Panc1 (cell line): ENCODE measurements around the gene TGM1. TPM values are rescaled to one million over a fixed set of nuclear protein-coding genes. Genes with fewer than 3 reads are reported as not detected.

Experiments
- ATAC-seq: fragments of 200-7000 bp; cut with Tn5 transposase; 2 replicates; pipeline ENCODE4 v1.9.1; 2020; ENCODE audit warnings: mild to moderate bottlenecking, moderate library complexity
- BruUV-seq: library from RNA; stranded (reverse); fragments of 400-500 nt; replicated peaks from 2 replicates; lab custom pipeline; 2021; lab: Mats Ljungman, UMichigan
- CTCF ChIA-PET: fragments of 300-600 bp; sonication (Branson Sonifier 250); formaldehyde crosslinking; loops from one replicate; lab custom pipeline; 2022; ENCODE audit warnings: antibody characterized with exemption; lab: Charles Lee
- POLR2A ChIA-PET: fragments of 300-600 bp; sonication (Branson Sonifier 250); formaldehyde crosslinking; loops from one replicate; lab custom pipeline; 2022; ENCODE audit warnings: antibody characterized with exemption; lab: Charles Lee
- DNase-seq: peaks from one replicate; pipeline ENCODE4 v3.0.0-alpha.2; 2010; ENCODE audit warnings: low read depth, low spot score
- H3K27ac ChIP-seq: 2 replicates; pipeline ENCODE4 v1.5.1; 2011; ENCODE audit warnings: mild to moderate bottlenecking, low read length, inconsistent platforms
- H3K27me3 ChIP-seq: fragments of 200-500 bp; sonication (Bioruptor generic); 2 replicates; pipeline ENCODE4 v1.6.0; 2014; ENCODE audit warnings: low read length, inconsistent platforms; ENCODE audit not compliant: control insufficient read depth, insufficient read depth
- H3K36me3 ChIP-seq: fragments of 200-500 bp; sonication (Bioruptor generic); 2 replicates; pipeline ENCODE4 v1.5.1; 2014; ENCODE audit warnings: inconsistent platforms, mild to moderate bottlenecking, low read length, moderate library complexity; ENCODE audit not compliant: control insufficient read depth, insufficient read depth
- H3K4me1 ChIP-seq: 2 replicates; pipeline ENCODE4 v1.5.1; 2011; ENCODE audit warnings: inconsistent platforms, mild to moderate bottlenecking, low read length, moderate library complexity; ENCODE audit not compliant: control insufficient read depth, insufficient read depth
- H3K4me3 ChIP-seq, 2 experiments: 2 replicates each; pipeline ENCODE4 v1.5.1; 2011 to 2012; ENCODE audit warnings: low read depth in 2 of 2, low read length in 2 of 2, mild to moderate bottlenecking in 2 of 2, inconsistent platforms in 1 of 2, moderate library complexity in 1 of 2
- H3K9me3 ChIP-seq: fragments of 200-500 bp; sonication (Bioruptor generic); 2 replicates; pipeline ENCODE4 v1.5.1; 2014; ENCODE audit warnings: low read depth, mild to moderate bottlenecking, inconsistent platforms, low read length, moderate library complexity; ENCODE audit not compliant: control insufficient read depth, insufficient read depth
- POLR2AphosphoS5 ChIP-seq: IDR thresholded peaks from 2 replicates; pipeline ENCODE4 v1.6.1; 2012; ENCODE audit warnings: mild to moderate bottlenecking, low read depth, low read length, moderate library complexity
- REST ChIP-seq, 2 experiments: IDR thresholded peaks; 2 replicates each; pipeline ENCODE4 v1.6.1; 2011 to 2012; ENCODE audit warnings: low read depth in 2 of 2, control low read depth in 1 of 2, low read length in 1 of 2, mild to moderate bottlenecking in 1 of 2, moderate library complexity in 1 of 2; ENCODE audit not compliant: insufficient read depth in 1 of 2
- SIN3A ChIP-seq: IDR thresholded peaks from 2 replicates; pipeline ENCODE4 v1.6.1; 2012; ENCODE audit warnings: low read depth, mild to moderate bottlenecking, low read length, moderate library complexity, borderline replicate concordance; ENCODE audit not compliant: insufficient read depth
- TCF7L2 ChIP-seq: IDR thresholded peaks from 2 replicates; pipeline ENCODE4 v1.6.1; 2011; ENCODE audit warnings: mild to moderate bottlenecking, low read depth, low read length, inconsistent platforms
- in situ Hi-C: cut with HindIII; loops from 2 replicates; pipeline ENCODE4 v1.10.0; 2016; ENCODE audit warnings: low sequenced_read_pairs, low pct_unique_long_range_greater_than_20kb
- intact Hi-C: fragments of 100-400 bp; cut with micrococcal nuclease; formaldehyde crosslinking; loops from one replicate; pipeline ENCODE4 v1.10.0; 2022; ENCODE audit not compliant: unreplicated experiment
- total RNA-seq: library from RNA; stranded (reverse); gene quantifications from one replicate; pipeline ENCODE4 v1.2.1, GENCODE V29; 2021; ENCODE audit not compliant: unreplicated experiment
- TF ChIP-seq, protein P1 (sequence below): fragments of 450-650 bp; IDR thresholded peaks from 2 replicates; pipeline ENCODE4 v1.5.1; 2017; ENCODE audit warnings: mild to moderate bottlenecking

Gene TGM1
- total RNA-seq, 1 experiment from 2014 or later = 2.3 TPM

GRCh38 chr14:24266344-24267244, 3.6 kb upstream of the TGM1 start:
- TF ChIP-seq TCF7L2 = no peak
- TF ChIP-seq POLR2AphosphoS5 = no peak
- TF ChIP-seq SIN3A = no peak
- TF ChIP-seq, protein P1, sequence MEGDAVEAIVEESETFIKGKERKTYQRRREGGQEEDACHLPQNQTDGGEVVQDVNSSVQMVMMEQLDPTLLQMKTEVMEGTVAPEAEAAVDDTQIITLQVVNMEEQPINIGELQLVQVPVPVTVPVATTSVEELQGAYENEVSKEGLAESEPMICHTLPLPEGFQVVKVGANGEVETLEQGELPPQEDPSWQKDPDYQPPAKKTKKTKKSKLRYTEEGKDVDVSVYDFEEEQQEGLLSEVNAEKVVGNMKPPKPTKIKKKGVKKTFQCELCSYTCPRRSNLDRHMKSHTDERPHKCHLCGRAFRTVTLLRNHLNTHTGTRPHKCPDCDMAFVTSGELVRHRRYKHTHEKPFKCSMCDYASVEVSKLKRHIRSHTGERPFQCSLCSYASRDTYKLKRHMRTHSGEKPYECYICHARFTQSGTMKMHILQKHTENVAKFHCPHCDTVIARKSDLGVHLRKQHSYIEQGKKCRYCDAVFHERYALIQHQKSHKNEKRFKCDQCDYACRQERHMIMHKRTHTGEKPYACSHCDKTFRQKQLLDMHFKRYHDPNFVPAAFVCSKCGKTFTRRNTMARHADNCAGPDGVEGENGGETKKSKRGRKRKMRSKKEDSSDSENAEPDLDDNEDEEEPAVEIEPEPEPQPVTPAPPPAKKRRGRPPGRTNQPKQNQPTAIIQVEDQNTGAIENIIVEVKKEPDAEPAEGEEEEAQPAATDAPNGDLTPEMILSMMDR = no peak
- no peak for TF ChIP-seq REST (IDR thresholded peaks at IDR 0.05; ENCODE audit: insufficient read depth in 1 of 2, low read depth in 2 of 2, low read length in 1 of 2)
- in situ Hi-C loops = no loop called here
- Histone ChIP-seq H3K27ac (no peak overlapping the region), H3K27me3 (no peaks in the 10 kb centered on the region), H3K4me1 (peaks cover 3% of the 10 kb centered on the region; the same call in 1 of the 2 replicates), H3K4me3 (no peak overlapping the region), H3K36me3 (no peaks in the 10 kb centered on the region), H3K9me3 (no peaks in the 10 kb centered on the region)
- intact Hi-C loops = no loop called here
- DNase-seq (no peak), ATAC-seq (no peak)
- CTCF ChIA-PET = interaction anchor here (0.6 kb wide), 1 partner anchor 31 kb away, joined by 3 read pairs; no protein-coding TSS in a partner anchor
- no TSS peak for BruUV-seq
- POLR2A ChIA-PET = no interaction called here

- no peak overlapping the region for H3K27ac ChIP-seq
- intact Hi-C loops = no loop called here
- H3K27me3 ChIP-seq = no peaks in the 10 kb centered on the region
- no peaks in the 10 kb centered on the region for H3K4me1 ChIP-seq
- no peaks in the 10 kb centered on the region for H3K9me3 ChIP-seq
- ChIA-PET POLR2A (no interaction called here), CTCF (no interaction called here)
- ATAC-seq = no peak
- DNase-seq = no peak
- TF ChIP-seq TCF7L2 (no peak), REST (IDR thresholded peaks at IDR 0.05; ENCODE audit: insufficient read depth in 1 of 2, low read depth in 2 of 2, low read length in 1 of 2) (no peak), SIN3A (no peak), POLR2AphosphoS5 (no peak)
- TF ChIP-seq, protein P1 = no peak
- in situ Hi-C loops = no loop called here
- no TSS peak for BruUV-seq
- H3K36me3 ChIP-seq = no peaks in the 10 kb centered on the region
- H3K4me3 ChIP-seq = no peak overlapping the region
Observed at GRCh38 chr14:24264298-24264697, 1.3 kb upstream of the TGM1 start.
